ENCODE data around the gene MLH3.

MLH3 gene

DNA sequence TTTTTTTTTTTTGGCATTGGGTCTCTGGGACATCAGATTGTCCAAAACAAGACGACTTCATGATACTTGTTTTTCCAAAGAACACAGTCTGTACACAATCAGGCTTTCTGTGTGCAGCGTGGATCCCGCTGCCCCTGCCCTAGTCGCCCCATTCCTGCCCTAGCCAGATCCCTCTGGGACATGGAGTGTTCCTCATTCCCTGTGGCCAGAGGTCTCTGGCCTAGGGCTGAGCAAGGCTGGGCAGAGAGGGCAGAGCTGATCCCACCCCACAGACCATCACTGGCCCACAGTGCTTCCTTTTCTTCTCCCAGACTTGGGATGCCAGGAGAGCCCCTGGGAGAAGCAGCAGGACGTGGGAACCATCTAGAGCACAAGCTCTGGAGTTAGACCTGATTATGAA lies 69.4 kb downstream of the MLH3 start:
- DNase-seq = no peak

DNA sequence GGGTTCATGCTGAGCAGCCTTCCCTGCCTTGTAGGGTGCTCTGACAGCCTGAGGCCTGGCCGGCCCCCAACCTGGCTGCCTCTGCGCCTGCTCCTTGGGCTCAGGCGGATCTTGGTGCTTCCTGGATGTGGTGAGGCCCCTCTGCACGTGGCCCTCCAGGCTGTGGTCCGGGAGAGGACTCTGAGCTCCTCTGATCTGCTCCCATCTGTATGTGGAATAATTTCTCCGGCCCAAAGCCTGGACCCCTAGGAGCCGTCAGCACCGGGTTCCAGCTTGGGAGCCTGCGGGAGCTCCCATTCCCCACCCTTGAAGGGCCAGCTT lies 69.8 kb downstream of the MLH3 start:
- DNase-seq = no peak

DNA sequence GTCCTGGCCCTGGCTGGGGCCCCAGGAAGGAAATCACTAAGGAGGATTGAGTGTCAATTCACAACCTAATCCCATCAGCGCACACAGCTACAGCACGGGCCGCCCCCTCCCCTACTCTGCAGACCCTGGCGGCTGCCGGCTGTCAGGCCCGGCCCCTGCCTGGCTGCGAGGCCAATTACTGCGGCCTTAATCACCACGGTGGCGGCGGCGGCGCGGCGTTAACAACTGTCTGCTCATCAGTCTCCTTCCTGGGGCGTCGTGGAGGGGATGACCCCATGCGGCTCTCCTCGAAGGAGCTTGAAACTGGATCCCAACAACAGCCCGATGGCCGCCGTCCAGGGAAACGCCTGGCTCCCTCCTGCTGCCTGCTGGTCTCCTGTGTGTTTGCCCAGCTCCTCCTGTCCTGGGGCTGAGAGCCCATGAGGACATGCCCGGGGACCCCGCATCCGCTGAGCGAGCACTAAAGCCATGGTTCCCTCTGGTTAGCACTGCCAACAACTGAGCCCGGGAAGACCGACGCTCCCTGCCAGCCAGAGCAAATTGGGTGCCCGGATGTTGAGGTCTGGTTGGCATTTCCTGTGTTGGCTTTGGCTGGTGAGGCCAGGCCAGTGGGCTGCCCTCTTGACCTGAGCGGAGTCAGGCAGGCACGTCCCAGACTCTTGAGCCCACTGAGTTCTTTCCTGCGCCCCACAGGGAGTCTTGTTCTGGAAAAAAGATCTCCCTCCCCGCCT lies 70.4 kb downstream of the MLH3 start:
- no peak for DNase-seq

DNA sequence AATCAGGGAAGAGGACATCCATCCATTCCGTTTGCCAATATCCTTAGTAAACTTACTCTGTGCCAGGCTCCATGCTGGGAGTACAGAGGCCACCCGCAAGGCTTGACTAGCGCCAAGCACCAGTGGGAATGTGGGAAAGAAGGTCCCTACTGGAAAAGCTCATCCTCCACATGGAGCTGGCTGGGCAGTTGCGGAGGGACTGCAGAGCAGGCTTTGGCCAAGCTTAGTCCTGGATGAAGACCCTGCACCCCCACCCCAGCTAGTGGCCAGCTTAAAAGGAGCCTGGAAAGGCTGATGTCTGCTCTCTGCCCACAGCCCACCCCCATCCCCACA lies 70.9 kb downstream of the MLH3 start:
- no peak for DNase-seq

DNA sequence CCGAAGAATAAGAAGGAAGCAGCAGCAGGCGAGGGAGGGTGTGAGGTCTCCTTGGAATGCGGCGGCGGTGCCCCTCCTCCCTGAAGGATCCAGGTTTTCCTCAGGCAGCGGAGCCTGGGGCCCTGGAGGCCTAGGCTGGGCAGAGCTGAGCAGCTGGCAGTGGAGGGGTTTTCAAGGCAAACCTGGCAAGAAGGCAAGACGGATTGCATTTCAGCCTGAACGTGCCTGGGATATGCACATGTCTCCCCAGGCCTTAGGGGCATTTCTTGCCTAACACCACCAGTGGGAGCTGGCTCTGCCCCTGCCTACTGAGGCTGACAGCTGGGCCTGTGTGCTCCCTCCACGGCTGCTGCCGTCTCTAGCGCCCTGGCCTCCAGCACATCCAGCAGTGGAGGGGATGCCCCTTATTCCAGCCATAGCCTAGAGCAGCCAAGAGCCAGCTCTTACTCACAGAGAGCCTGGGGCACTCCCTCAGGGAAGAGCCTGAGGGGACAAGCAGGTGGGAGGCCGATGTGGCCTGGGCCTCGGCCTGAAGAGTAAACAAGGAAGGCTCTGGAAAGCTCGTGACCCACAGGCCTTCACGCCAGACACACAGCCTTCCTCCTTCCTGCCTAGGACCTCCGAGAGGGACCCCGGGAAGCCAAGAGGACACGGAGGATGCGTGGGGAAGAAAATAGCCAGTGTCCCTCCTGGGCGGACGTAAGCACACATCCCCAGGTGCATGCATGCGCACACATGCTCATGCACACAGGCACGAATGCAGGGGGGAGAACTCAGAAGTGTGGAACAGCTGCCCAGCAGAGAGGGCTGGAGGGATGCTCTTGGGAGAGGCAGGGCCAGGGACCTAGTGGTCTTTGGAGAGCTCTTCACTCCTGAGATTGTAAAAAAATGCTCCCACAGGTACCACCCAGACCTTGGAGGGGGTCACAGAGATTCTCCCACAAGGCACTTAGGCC lies 71.5 kb downstream of the MLH3 start:
- no peak for DNase-seq

DNA sequence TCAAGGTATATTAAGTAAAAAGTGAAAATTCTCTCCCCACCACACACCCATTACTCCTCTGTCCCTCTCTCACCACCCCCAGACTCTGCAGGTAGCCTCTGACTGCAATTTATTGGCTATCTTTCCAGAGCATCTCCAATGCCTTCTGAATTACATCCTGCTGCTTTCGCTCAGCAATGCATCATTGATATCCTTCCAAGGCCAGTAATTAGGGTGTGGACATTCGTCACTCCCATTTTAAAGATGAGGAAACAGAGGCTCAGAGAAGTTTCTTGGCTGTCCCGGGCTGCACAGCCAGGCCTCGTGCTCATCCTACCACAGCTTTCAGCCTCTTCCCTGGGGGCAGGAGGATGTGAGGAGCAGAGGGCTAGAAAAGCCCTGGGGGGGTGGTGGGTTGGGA lies 72.2 kb downstream of the MLH3 start:
- no peak for DNase-seq

DNA sequence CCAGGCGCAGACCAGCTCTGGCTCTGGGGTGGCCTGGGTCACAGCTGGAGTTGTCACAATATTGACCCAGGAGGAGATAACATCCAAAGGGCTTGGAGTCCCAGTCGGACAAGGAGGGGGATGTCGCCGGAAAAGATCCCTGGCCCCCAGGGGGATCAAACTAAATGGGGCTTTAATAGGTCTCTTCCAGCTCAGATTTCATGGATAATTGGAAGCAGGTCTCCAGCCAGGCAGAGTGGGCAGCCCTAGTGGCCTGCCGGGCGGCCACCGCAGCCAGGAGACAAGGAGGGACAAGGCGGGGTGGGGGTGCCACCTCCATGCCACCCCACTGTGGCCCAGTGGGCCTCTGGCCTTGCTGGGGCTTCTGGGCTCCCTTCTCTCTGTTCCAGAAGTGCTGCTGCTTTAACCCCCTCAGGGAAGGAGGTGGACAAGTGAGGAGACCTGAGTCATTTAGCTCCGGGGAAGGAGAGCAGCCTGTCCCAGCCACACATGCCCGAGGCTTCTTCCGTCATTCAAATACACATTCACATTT lies 72.8 kb downstream of the MLH3 start:
- DNase-seq = no peak

DNA sequence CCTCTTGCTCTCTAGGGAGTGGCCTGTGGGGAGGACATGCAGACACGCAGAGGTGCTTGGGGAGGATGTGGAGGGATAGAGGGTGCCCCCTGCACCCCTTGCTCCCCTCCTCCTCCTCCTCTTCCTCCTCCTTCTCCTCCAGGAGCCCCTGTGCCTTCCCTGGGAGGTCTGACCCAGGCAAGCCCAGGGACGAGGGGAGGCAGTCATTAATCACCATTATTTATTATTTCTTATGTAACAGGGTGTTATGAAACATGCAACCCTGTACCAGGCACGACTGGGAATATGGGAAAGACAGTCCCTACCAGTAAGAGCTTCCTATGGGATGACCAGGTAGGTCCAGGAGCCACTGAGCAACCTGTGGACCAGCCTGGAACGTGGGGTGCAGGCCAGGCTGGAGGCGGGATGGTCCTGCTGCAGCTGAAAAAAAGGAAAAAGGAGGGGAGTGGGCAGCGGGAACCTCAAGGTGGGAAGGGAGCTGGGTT lies 73.3 kb downstream of the MLH3 start:
- DNase-seq = no peak

DNA sequence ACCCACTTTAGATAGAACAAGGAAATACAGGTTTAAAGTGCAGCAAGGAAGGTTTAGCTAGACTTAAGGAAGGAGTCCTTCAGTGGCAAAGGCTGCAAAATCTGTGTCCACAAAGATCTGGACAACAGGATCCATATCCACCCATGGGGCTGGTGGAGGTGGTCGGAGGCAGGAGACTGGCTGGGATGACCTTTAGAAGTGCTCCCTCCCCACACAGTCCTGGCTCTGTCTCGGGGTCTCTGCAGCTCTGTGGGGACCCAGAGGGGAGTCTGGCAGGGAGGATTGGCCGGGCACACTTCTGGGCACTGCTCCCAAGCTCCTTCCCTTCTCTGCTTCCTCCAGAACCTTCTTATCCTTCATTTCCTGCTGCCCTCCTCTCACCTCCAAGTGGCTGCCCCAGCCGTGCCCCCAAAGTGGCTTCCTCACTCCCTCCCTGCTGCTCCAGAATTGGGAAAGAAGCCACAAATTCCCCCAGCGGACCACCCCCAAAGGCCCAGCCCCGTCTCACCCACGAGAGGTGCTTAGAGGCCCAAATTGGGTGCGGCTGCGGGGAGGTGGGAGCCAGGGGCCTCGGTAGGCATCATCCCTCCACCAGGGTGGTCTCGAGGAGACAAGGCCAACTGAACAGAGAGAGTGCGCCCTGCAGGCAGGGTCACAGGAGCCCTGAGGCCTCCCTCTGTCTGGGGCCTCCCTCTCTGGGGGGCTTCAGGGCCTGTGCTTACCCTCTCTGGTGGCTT lies 73.9 kb downstream of the MLH3 start:
- DNase-seq = no peak

DNA sequence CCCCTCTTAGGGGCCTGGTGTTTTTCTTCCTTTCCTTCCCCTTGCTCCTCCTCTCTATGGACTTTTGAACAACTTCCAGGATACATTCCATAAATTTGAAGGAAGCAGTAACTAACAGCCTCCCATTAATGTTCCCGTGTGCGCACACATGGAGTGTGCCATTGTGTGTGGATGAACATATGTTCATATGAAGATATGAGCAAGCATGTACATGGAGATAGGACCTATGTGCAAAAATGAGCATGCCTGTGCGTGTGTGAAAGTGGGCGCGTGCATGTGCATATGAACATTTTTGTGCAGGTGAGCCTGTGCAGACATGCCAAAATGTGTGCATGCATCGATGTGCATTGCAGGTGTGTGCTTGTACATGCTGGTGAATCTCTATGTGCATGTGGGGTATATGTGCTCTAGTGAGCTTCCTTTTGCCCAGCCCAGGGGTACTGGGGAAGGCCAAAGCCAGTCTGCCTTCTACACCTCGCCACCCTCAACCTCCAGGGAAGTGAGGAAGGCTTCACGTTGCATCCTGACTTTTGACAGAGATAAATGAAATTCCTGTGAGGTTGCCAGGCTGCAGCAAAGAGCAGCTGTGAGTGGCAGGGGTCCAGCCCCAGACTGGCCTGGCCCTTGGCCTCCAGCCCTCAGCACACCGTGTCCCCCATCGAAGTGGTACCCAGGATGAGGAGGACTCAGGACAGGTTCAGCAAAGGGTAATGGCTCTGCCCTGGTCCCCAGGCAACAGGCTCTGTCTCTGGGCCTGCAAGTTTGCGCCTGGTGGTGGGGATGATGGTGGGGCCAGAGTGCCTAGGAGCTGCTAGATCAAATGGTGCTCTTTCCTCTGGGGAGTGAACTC lies 74.8 kb downstream of the MLH3 start:
- no peak for DNase-seq

DNA sequence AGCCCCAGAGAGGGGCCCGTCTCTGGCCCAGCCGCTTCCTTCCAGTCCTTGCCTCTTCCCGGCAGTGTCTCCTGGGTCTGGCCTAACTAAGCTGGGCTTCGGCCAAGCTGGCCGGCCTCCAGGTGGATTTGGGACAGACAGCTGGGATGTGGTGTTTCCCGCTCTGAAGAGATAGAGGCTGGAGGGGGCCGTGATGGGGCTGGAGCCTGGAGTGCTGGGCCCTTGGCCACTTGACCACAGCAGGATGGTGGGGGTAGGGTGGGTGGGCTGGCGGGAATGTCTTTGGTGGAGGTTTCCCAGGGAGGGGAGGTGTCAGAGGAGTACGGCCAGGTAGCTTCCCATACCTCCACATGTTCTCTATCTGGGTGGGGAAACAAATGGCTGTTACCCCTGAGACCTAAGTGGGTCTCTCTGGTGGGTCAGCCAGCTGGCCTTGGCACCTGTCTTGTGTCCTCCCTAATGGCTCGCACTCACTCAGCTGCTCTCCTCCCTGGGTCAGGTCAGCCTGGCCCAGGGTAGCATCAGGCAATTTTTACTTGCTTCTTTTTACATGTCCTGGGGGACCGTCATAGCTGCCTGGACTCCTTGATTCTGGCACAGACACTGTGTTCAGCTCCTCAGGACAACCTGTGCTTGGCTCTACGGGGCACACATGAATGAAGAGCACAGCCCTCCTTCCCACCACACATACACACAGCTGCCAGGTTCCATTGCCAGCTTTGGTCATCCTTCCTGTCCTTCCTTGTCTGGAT lies 76.0 kb downstream of the MLH3 start:
- DNase-seq = no peak

DNA sequence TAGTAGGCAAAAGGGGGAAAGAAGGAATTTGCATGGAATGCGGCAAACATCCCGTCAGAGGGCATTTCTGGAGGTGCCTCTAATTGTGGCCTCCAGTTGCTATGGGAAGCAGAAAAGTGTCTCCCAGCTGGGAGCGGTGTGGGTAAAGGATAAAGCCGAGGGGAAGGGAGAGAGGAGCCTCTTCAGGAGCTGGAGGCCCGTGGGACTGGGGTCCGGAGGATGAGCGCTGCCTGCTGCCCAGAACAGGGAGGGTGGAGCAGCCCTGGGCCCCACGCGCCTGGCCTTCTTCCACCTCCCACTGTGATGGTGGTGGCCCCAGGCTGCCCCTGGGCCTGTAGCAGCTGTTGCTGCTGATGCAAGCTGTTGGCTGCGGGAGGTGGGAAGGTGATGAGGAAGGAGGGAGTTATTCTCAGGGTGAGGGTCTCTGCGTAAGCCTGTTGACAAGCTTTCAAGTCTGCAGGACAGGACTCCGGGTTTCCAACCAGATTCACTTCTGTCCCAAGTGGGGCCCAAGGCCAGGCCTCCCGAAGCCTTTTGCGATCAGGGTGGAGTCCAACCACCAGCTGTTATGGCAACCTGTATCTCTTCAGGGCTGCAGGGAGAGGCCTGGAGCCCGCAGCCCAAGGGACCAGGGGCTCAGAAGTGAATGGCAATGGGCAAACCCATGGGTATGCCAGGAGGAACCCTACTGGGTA lies 76.8 kb downstream of the MLH3 start:
- DNase-seq = no peak

DNA sequence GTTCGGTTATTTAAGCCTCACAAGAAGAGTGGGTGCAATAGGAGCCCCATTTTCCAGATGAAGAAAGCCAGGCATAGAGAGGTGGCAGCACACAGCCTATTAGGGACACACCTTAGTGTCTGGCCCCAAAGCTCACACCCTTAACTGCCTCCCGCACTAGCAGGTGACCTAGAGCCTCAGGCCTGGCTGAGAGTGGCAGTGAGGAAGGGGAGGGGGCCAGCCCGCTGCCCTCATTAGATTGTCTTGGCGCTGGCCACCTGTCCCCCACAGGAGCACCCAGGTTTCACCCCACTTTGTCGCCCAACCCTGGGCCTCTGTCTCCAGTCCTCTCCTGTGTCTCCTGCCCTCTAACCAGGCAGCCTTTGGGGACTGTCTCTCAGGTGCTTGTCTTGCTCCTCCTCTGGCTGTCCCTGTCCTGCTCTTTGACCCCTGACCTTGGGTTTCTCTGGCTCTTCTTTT lies 77.3 kb downstream of the MLH3 start:
- no peak for DNase-seq

DNA sequence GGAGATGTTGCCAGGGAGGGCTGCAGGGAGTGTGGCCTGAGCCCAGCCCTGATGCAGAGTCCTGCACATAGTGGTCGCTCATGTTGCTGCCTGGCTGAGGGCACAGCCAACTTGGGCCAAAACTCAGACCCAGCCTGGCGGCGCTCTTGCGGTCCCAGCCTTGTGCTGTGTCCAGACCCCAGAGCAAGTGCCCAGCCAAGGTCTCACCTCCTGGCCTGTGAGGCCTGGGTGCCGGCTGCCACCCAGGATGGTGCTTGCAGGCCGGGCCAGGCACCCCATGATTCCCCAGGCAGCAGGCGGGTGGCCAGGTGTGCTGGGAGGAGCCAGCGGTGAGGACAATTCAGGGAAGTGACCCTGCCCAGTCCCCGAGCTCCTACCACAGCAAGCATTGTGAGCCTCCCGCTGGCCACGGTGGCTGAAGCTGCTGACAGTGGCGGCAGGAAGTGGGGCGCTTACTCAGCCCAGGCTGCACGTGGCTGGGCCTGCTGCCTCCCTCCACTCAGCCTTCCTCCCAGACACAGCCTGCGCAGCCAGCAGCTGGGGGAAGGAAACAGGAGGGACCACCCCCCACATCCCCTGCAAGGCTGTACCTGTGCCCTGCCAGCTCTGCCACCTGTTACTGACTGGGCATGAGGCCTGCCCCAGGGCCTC lies 78.1 kb downstream of the MLH3 start:
- no peak for DNase-seq

DNA sequence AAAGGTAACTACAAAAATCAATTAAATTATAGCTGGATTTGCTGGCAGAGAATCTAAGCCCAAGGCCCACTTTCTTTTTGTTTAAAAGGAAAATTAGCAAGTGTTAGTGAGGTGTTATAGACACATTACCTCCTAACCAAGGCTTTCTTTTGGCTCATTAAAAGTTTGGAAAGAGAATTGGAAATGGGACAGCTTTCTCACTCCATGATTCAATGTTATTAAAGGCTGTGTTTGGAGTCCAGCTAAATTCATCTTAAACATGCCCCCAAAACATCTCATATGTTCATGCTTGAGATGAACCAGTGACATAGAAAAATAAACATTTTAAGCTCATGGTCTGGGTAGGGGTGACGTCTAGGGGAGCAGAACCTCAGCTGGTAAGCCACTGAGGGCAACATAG lies 82.5 kb downstream of the MLH3 start:
- no peak for DNase-seq

DNA sequence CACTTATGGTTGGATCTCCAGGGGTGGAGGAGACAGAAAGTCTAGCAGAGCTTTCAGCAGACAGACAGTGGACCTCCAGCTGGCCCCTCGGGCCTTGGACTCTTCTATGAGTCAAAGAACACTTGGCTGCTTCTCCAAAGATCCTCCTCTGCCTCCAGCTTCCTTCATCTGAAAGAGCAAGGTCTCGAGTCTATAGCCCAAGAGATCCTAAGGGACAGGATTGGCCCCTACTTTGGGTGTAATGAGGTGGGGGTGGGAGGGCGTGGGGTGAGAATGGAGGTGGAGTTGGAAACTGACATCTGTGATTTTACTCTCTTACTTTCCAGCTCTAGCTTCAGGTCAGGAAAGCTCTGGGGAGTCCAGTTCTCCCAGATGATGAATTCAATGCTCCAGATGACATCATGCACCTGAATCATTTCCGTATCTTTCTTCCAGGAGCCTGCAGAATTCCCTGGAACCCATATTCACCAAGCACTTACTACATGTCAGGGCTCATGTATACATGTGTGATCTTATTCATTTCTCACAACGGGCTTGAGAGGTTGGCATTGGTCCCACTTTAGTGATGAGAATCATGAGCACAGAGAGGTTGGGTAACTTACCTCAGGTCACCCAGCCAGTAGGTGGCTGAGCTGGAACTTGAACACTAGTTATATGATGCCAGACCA lies 85.6 kb downstream of the MLH3 start:
- DNase-seq = no peak

DNA sequence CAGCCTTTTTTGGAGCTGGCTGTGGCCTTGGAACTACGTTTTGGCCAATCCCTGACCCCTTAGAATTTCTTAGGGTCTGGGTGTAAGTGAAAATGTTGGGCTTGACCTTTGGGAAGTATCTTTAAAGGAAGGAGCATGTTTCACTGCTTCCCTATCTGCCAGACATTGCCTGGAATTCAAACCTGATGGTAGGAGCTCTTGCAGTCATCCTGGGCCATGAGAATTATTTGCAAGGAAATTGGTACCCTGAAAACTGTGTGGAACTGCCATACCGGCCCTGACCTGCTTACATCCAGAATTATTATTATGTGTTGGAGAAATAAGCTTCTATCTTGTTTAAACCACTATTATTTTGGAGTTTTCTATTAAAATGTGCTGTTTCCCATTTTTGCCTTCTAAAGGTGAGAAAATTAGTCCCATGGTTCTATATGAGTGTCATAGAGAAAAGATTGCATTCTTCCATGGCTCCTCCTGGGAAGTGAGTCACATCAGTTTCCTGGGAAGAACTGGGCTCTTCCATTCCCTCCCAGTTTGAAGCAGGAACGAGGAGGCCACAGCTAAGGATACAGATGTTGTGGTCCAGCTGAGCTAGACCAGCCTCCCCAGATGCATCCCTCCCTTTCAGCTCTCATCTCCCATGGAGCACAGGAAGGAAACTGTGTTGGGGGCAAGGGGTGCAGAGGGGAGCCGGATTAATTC lies 86.3 kb downstream of the MLH3 start:
- no peak for DNase-seq
